Thyroid gland (tissue), 4 donors: ENCODE measurements around the gene CAV2. TPM values are rescaled to one million over a fixed set of nuclear protein-coding genes. Genes with fewer than 3 reads are reported as not detected.
A peak's percentile ranks its signal among the peaks of the same experiment; 100 is the strongest.

ENCODE experiments used
- DNase-seq, 2 donors: peaks; one replicate each; pipeline ENCODE4 v3.0.0-alpha.2; 2019
- H3K27ac ChIP-seq, 3 donors: fragments of 200-600 bp; sonication (generic); 1 replicate in 2 of 3; 2 replicates in 1 of 3; pipeline ENCODE4 v1.5.1; 2016 to 2019; ENCODE audit warnings: mild to moderate bottlenecking in 1 of 3, moderate library complexity in 1 of 3
- H3K27me3 ChIP-seq: fragments of 200-600 bp; sonication (generic); one replicate; pipeline ENCODE4 v1.5.1; 2019
- H3K36me3 ChIP-seq, 2 donors: fragments of 200-600 bp; sonication (generic); one replicate each; pipeline ENCODE4 v1.5.1; 2016 to 2019
- H3K4me1 ChIP-seq, 2 donors: fragments of 200-600 bp; sonication (generic); one replicate each; pipeline ENCODE4 v1.5.1; 2017 to 2019
- H3K4me3 ChIP-seq, 3 donors: fragments of 200-600 bp; sonication (generic); replicated peaks in 1 of 3; 1 replicate in 2 of 3; 2 replicates in 1 of 3; pipeline ENCODE4 v1.5.1; 2016; ENCODE audit warnings: mild to moderate bottlenecking in 1 of 3
- H3K9me3 ChIP-seq: fragments of 200-600 bp; sonication (generic); one replicate; pipeline ENCODE4 v1.5.1; 2017
- CTCF ChIP-seq, 6 experiments: fragments of 200-600 bp in 3 of 6; fragments of 450-650 bp in 3 of 6; sonication (generic) in 3 of 6; IDR thresholded peaks; one replicate each; pipeline ENCODE4 v1.5.1; 2016 to 2019; ENCODE audit warnings: antibody characterized with exemption in 6 of 6, mild to moderate bottlenecking in 2 of 6, inconsistent platforms in 1 of 6, moderate library complexity in 1 of 6
- POLR2A ChIP-seq, 2 donors: fragments of 450-650 bp; IDR thresholded peaks; one replicate each; pipeline ENCODE4 v1.6.1; 2017; ENCODE audit warnings: antibody characterized with exemption in 2 of 2, mild to moderate bottlenecking in 2 of 2, moderate library complexity in 1 of 2
- WGBS, 2 donors: methylation state at CpG; one replicate each; pipeline ENCODE4 v1.1.5; 2017; 5-methylcytosine and 5-hydroxymethylcytosine counted together
- intact Hi-C: fragments of 100-400 bp; cut with DNase I; formaldehyde crosslinking; loops from one replicate; pipeline ENCODE4 v1.15.1; 2023
- total RNA-seq, 4 donors: library from RNA; depleted of rRNA; stranded (reverse); fragments of >200 nt; gene quantifications; one replicate each; pipeline ENCODE4 v1.2.3, GENCODE V29; 2016

The CAV2 gene
- total RNA-seq, 4 donors from 2014 or later = 210 to 331 (median 239) TPM

DNA sequence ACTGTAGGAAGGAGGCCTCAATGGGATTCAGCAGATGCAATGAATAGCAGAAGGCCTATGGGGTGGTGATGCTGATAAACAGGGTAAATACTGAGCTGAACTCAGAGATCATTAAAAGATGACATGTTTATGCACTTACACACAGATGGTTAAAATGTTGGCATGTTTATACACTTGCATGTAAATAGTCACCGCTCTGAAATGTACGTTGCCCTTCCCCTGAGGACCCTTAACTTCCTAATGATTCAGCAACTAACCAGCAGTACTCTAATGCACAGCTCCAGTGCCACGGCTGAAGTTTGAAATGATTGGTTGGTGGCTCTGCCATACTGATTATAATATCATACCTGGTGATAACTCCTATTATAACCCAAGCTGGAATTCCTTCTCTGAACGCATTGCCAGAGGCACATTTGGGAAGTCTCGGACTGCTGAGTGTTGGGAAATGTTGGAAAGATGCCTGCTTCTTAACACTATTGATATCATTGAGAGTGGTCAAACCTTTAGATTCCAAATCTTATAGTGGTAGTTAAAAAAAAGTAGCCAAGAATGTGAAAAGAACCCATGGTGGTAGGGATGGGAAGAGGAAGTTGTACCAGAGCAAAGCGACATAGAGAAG is 21.6 kb downstream of the CAV2 start:
- intact Hi-C loops = loop anchor here (10.0 kb wide), 1 partner anchor 166 kb away; no protein-coding TSS in a partner anchor

GRCh38 chr7:116522247-116522646 is 22.7 kb downstream of the CAV2 start:
- Histone ChIP-seq H3K27ac (peak overlapping the region; percentile 61 to 75 (median 73)), H3K27me3 (no peaks in the 10 kb centered on the region), H3K9me3 (no peaks in the 10 kb centered on the region), H3K4me3 (no peak overlapping the region), H3K36me3 (no peaks in the 10 kb centered on the region), H3K4me1 (peaks cover 7 to 25% of the 10 kb centered on the region in 2 donors)
- 30 to 35% methylated on average over 5 of the region's 5 CpGs for WGBS, 2 donors
- TF ChIP-seq CTCF (IDR thresholded peaks at IDR 0.05) (no peak), POLR2A (IDR thresholded peaks at IDR 0.05) (no peak)
- DNase-seq = no peak
- intact Hi-C loops = loop anchor here (10.0 kb wide), 1 partner anchor 167 kb away; no protein-coding TSS in a partner anchor

More for the DNA sequence above, 21.6 kb downstream of the CAV2 start:
- TF ChIP-seq CTCF (IDR thresholded peaks at IDR 0.05) = no peak
- no peak for TF ChIP-seq POLR2A (IDR thresholded peaks at IDR 0.05)
- no peak for DNase-seq
- Histone ChIP-seq H3K4me1 (peaks cover 4 to 22% of the 10 kb centered on the region in 2 donors), H3K36me3 (no peaks in the 10 kb centered on the region), H3K9me3 (no peaks in the 10 kb centered on the region), H3K27me3 (no peaks in the 10 kb centered on the region), H3K27ac (peak overlapping the region; percentile 61 to 75 (median 73)), H3K4me3 (no peak overlapping the region)
- 78 to 82% methylated on average over 6 of the region's 6 CpGs for WGBS, 2 donors

DNA sequence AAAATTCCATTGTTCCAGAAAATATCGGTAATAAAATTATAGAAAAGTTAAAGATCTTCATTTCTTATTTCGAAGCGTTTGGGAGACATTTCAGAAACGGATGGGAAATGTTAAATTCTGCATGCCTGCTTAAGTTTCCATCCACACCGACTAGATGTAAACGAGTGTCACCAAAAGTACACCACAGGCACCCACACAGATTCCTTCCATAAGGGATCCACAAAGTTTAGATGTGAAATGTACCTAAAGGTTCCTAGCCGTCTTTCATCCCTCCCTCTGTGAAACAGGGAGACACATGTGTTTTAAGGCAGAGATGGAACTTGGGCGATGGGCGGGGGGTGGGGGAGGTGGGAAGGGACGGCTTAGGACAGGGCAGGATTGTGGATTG is 24.7 kb downstream of the CAV2 start:
- H3K4me3 ChIP-seq = peak overlapping the region in 2 of 3 donors; percentile 69 to 95
- H3K27me3 ChIP-seq = no peaks in the 10 kb centered on the region
- WGBS, 2 donors = 42 to 49% methylated on average over 10 of the region's 10 CpGs
- no peaks in the 10 kb centered on the region for H3K9me3 ChIP-seq
- peaks cover 16 to 40% of the 10 kb centered on the region in 2 donors for H3K4me1 ChIP-seq
- TF ChIP-seq POLR2A (IDR thresholded peaks at IDR 0.05) = no peak
- DNase-seq = no peak
- intact Hi-C loops = loop anchor here (10.0 kb wide), 1 partner anchor 169 kb away; no protein-coding TSS in a partner anchor
- H3K36me3 ChIP-seq = no peaks in the 10 kb centered on the region
- peak overlapping the region; percentile 96 to 99 (median 97) for H3K27ac ChIP-seq

- 0 to 1% methylated on average over 29 to 33 of the region's 42 CpGs for WGBS, 2 donors
- no peaks in the 10 kb centered on the region for H3K36me3 ChIP-seq
- no peaks in the 10 kb centered on the region for H3K9me3 ChIP-seq
- TF ChIP-seq CTCF (IDR thresholded peaks at IDR 0.05) (peak in 3 of 6 experiments; percentile 10 to 20 (median 13)), POLR2A (IDR thresholded peaks at IDR 0.05) (peak in 1 of 2 donors; percentile 80)
- peak within 1 kb of the TSS; percentile 65 to 95 (median 69) for H3K4me3 ChIP-seq
- H3K27ac ChIP-seq = peak within 1 kb of the TSS; percentile 96 to 99 (median 97)
- H3K27me3 ChIP-seq = no peaks in the 10 kb centered on the region
- peaks cover 22 to 41% of the 10 kb centered on the region in 2 donors for H3K4me1 ChIP-seq
- intact Hi-C loops = loop anchor here (5.0 to 10.0 kb wide), 2 partner anchors 170 to 252 kb away; no protein-coding TSS in a partner anchor
- DNase-seq = peak; percentile 85 to 90
These were observed 25.2 kb downstream of the CAV2 start, which contains the start of gene CAV1 for GRCh38 chr7:116524609-116525297. CAV1 (plus strand) TSS chr7:116525036; CDS start chr7:116525063, 27 bp downstream.

- Histone ChIP-seq H3K27me3 (no peaks in the 10 kb centered on the region), H3K9me3 (no peaks in the 10 kb centered on the region), H3K4me3 (peak overlapping the region; percentile 65 to 95 (median 69)), H3K27ac (peak overlapping the region; percentile 96 to 99 (median 97)), H3K36me3 (no peaks in the 10 kb centered on the region), H3K4me1 (peaks cover 28 to 44% of the 10 kb centered on the region in 2 donors)
- WGBS, 2 donors = 1% methylated on average over 35 to 36 of the region's 36 CpGs
- intact Hi-C loops = loop anchor here (5.0 to 10.0 kb wide), 2 partner anchors 171 to 253 kb away; no protein-coding TSS in a partner anchor
- no peak for TF ChIP-seq POLR2A (IDR thresholded peaks at IDR 0.05)
- TF ChIP-seq CTCF (IDR thresholded peaks at IDR 0.05) = peak in 3 of 6 experiments; percentile 21 to 26 (median 23)
- DNase-seq = peak; percentile 73
These were observed 25.9 kb downstream of the CAV2 start for GRCh38 chr7:116525298-116525912.
